Left ventricle myocardium inferior (tissue), 1 donor: ENCODE measurements around the gene LY9. TPM values are rescaled to one million over a fixed set of nuclear protein-coding genes. Genes with fewer than 3 reads are reported as not detected.

Experiments
- DNase-seq: peaks from one replicate; pipeline ENCODE4 v3.0.0-alpha.2; 2020
- H3K27ac ChIP-seq: fragments of 200-600 bp; replicated peaks from 2 replicates; pipeline ENCODE4 v1.8.0; 2021
- H3K27me3 ChIP-seq: fragments of 200-600 bp; 2 replicates; pipeline ENCODE4 v1.8.0; 2021; ENCODE audit warnings: low read depth
- H3K36me3 ChIP-seq: fragments of 200-600 bp; 2 replicates; pipeline ENCODE4 v1.8.0; 2021
- H3K4me1 ChIP-seq: fragments of 200-600 bp; 2 replicates; pipeline ENCODE4 v1.8.0; 2021
- H3K4me3 ChIP-seq: fragments of 200-600 bp; 2 replicates; pipeline ENCODE4 v1.8.0; 2021; ENCODE audit warnings: mild to moderate bottlenecking, moderate library complexity
- H3K9me3 ChIP-seq: fragments of 200-600 bp; replicated peaks from 2 replicates; pipeline ENCODE4 v1.8.0; 2021
- CTCF ChIP-seq: fragments of 200-600 bp; IDR thresholded peaks from 2 replicates; pipeline ENCODE4 v1.8.0; 2021; ENCODE audit warnings: antibody characterized with exemption, mild to moderate bottlenecking, borderline replicate concordance
- intact Hi-C: fragments of 100-400 bp; cut with micrococcal nuclease; formaldehyde crosslinking; loops from one replicate; pipeline ENCODE4 v1.11.0; 2022
- total RNA-seq: library from RNA; stranded (reverse); fragmentation: NEBNext Ultra II Directional; extraction: Animal tissue kit (Norgen Biotek cat#: 25700); gene quantifications from one replicate; pipeline ENCODE4 v1.2.1, GENCODE V29; 2021
- donor health status: DM: no; HTN: yes; CAD: no; lungs with severe emphysema.

Gene LY9
- total RNA-seq, 1 donor from 2014 or later: not detected

GRCh38 chr1:160789051-160789701 is 6.8 kb upstream of the LY9 start:
- Histone ChIP-seq H3K27me3 (no peaks in the 10 kb centered on the region), H3K36me3 (no peaks in the 10 kb centered on the region), H3K4me3 (no peak overlapping the region), H3K9me3 (no peaks in the 10 kb centered on the region), H3K4me1 (no peaks in the 10 kb centered on the region), H3K27ac (no peak overlapping the region)
- no peak for TF ChIP-seq CTCF
- DNase-seq: no peak
- intact Hi-C loops: no loop called here

GRCh38 chr1:160789702-160790611 is 6.0 kb upstream of the LY9 start:
- Histone ChIP-seq H3K4me3 (no peak overlapping the region), H3K9me3 (no peaks in the 10 kb centered on the region), H3K27ac (no peak overlapping the region), H3K36me3 (no peaks in the 10 kb centered on the region), H3K27me3 (no peaks in the 10 kb centered on the region), H3K4me1 (no peaks in the 10 kb centered on the region)
- DNase-seq: no peak
- TF ChIP-seq CTCF: no peak
- intact Hi-C loops: no loop called here

GRCh38 chr1:160794376-160794775 is 1.6 kb upstream of the LY9 start:
- H3K4me3 ChIP-seq: no peak overlapping the region
- H3K27me3 ChIP-seq: no peaks in the 10 kb centered on the region
- intact Hi-C loops: no loop called here
- TF ChIP-seq CTCF: no peak
- H3K4me1 ChIP-seq: no peaks in the 10 kb centered on the region
- no peak overlapping the region for H3K27ac ChIP-seq
- H3K36me3 ChIP-seq: no peaks in the 10 kb centered on the region
- H3K9me3 ChIP-seq: no peaks in the 10 kb centered on the region
- no peak for DNase-seq

- H3K27me3 ChIP-seq: no peaks in the 10 kb centered on the region
- intact Hi-C loops: no loop called here
- no peaks in the 10 kb centered on the region for H3K36me3 ChIP-seq
- no peak overlapping the region for H3K4me3 ChIP-seq
- H3K27ac ChIP-seq: no peak overlapping the region
- TF ChIP-seq CTCF: no peak
- no peak for DNase-seq
- H3K4me1 ChIP-seq: no peaks in the 10 kb centered on the region
- H3K9me3 ChIP-seq: no peaks in the 10 kb centered on the region
Observed at GRCh38 chr1:160797271-160797709, 1.3 kb downstream of the LY9 start.

- Histone ChIP-seq H3K4me3 (no peak overlapping the region), H3K36me3 (no peaks in the 10 kb centered on the region), H3K27ac (no peak overlapping the region), H3K4me1 (no peaks in the 10 kb centered on the region), H3K27me3 (no peaks in the 10 kb centered on the region), H3K9me3 (no peaks in the 10 kb centered on the region)
- intact Hi-C loops: no loop called here
- TF ChIP-seq CTCF: no peak
- DNase-seq: no peak
Observed at GRCh38 chr1:160797861-160798273, 1.9 kb downstream of the LY9 start.
